GM04504 (cell line): ENCODE results near the gene NUP107.
A peak's percentile ranks its signal among the peaks of the same experiment; 100 is the strongest.
"Not testable (repeated sequence)": the region's sequence is repeated elsewhere in the genome, so short reads cannot be mapped to it uniquely, and the experiment has no call there.

Experiments
- DNase-seq: peaks from one replicate; pipeline ENCODE4 v3.0.0-alpha.2; 2012; ENCODE audit warnings: low read depth

The NUP107 gene

GRCh38 chr12:68686595-68687521, at the start of gene NUP107:
Gene NUP107, plus strand, starts transcription at chr12:68686978. Its CDS starts 88 bp downstream, at chr12:68687066.
- peak; percentile 98 for DNase-seq

GRCh38 chr12:68637439-68637838, 49.3 kb upstream of the NUP107 start:
- not testable (repeated sequence) for DNase-seq

- no peak for DNase-seq
Measured at GRCh38 chr12:68638171-68638570, 48.6 kb upstream of the NUP107 start.

- no peak for DNase-seq
Measured at GRCh38 chr12:68638721-68639395, 47.9 kb upstream of the NUP107 start.

GRCh38 chr12:68639396-68639767, 47.4 kb upstream of the NUP107 start:
- no peak for DNase-seq

- no peak for DNase-seq
Measured at GRCh38 chr12:68641138-68641537, 45.6 kb upstream of the NUP107 start.

- no peak for DNase-seq
Measured at GRCh38 chr12:68646484-68646883, 40.3 kb upstream of the NUP107 start.

GRCh38 chr12:68647507-68647906, 39.3 kb upstream of the NUP107 start:
- no peak for DNase-seq

GRCh38 chr12:68648179-68648578, 38.6 kb upstream of the NUP107 start:
- DNase-seq = no peak

GRCh38 chr12:68665016-68665569, 21.7 kb upstream of the NUP107 start:
- no peak for DNase-seq

GRCh38 chr12:68667291-68667690, 19.5 kb upstream of the NUP107 start:
- no peak for DNase-seq

- no peak for DNase-seq
Measured at GRCh38 chr12:68667896-68668295, 18.9 kb upstream of the NUP107 start.

GRCh38 chr12:68671179-68671578, 15.6 kb upstream of the NUP107 start:
- DNase-seq = no peak

- no peak for DNase-seq
Measured at GRCh38 chr12:68673788-68674187, 13.0 kb upstream of the NUP107 start.

- DNase-seq = no peak
Measured at GRCh38 chr12:68674376-68674775, 12.4 kb upstream of the NUP107 start.

- no peak for DNase-seq
Measured at GRCh38 chr12:68675101-68675842, 11.5 kb upstream of the NUP107 start.

GRCh38 chr12:68676854-68677253, 9.9 kb upstream of the NUP107 start:
- DNase-seq = not testable (repeated sequence)

GRCh38 chr12:68686262-68686594, 550 bp upstream of the NUP107 start:
- DNase-seq = no peak

GRCh38 chr12:68695454-68695853, 8.7 kb downstream of the NUP107 start:
- no peak for DNase-seq

- no peak for DNase-seq
Measured at GRCh38 chr12:68699486-68699885, 12.7 kb downstream of the NUP107 start.

GRCh38 chr12:68727776-68728175, 41.0 kb downstream of the NUP107 start:
- no peak for DNase-seq

- DNase-seq = peak; percentile 40
Measured at GRCh38 chr12:68733661-68734071, 46.9 kb downstream of the NUP107 start.
